IPS DF 4.7 (cell line): ENCODE measurements around the gene TMEM234.

Source experiments
- DNase-seq: peaks from one replicate; pipeline ENCODE4 v3.0.0-alpha.2; 2013; ENCODE audit warnings: low spot score; ENCODE audit errors: extremely low read depth

Gene TMEM234

GRCh38 chr1:32240140-32240951 lies 18.2 kb upstream of the TMEM234 start:
- DNase-seq: peak; percentile 68

- DNase-seq: no peak
Measured at GRCh38 chr1:32239790-32240139, 17.6 kb upstream of the TMEM234 start.

- no peak for DNase-seq
Measured at GRCh38 chr1:32239337-32239736, 17.2 kb upstream of the TMEM234 start.

- no peak for DNase-seq
Measured at GRCh38 chr1:32234792-32235191, 12.6 kb upstream of the TMEM234 start.

GRCh38 chr1:32232558-32233304 lies 10.6 kb upstream of the TMEM234 start:
- no peak for DNase-seq

GRCh38 chr1:32231843-32232432 lies 9.8 kb upstream of the TMEM234 start:
- DNase-seq: no peak

GRCh38 chr1:32228771-32229170 lies 6.6 kb upstream of the TMEM234 start:
- DNase-seq: no peak

- DNase-seq: no peak
Measured at GRCh38 chr1:32224285-32224684, 2.1 kb upstream of the TMEM234 start.

- no peak for DNase-seq
Measured at GRCh38 chr1:32223683-32224082, 1.5 kb upstream of the TMEM234 start.

GRCh38 chr1:32221581-32221979 lies 573 bp downstream of the TMEM234 start:
- DNase-seq: no peak

GRCh38 chr1:32220746-32221580 lies 1.2 kb downstream of the TMEM234 start:
- DNase-seq: no peak

- no peak for DNase-seq
Measured at GRCh38 chr1:32219022-32219421, 3.1 kb downstream of the TMEM234 start.

- no peak for DNase-seq
Measured at GRCh38 chr1:32216566-32216965, 5.6 kb downstream of the TMEM234 start.

- no peak for DNase-seq
Measured at GRCh38 chr1:32215629-32216480, 6.3 kb downstream of the TMEM234 start.

GRCh38 chr1:32208891-32209328 lies 13.2 kb downstream of the TMEM234 start, which contains the start of gene DCDC2B:
DCDC2B (plus strand) TSS chr1:32209089; CDS start chr1:32209094, 5 bp downstream.
- DNase-seq: no peak

- DNase-seq: no peak
Measured at GRCh38 chr1:32208469-32208868, 13.7 kb downstream of the TMEM234 start.

- no peak for DNase-seq
Measured at GRCh38 chr1:32205401-32206370, 16.5 kb downstream of the TMEM234 start, which contains the start of gene IQCC. IQCC (plus strand) TSS chr1:32205671; CDS start chr1:32205682, 11 bp downstream.

GRCh38 chr1:32204943-32205361 lies 17.2 kb downstream of the TMEM234 start:
- DNase-seq: no peak
